ENCODE data around the gene SEPTIN3.

SEPTIN3 gene, protein sequence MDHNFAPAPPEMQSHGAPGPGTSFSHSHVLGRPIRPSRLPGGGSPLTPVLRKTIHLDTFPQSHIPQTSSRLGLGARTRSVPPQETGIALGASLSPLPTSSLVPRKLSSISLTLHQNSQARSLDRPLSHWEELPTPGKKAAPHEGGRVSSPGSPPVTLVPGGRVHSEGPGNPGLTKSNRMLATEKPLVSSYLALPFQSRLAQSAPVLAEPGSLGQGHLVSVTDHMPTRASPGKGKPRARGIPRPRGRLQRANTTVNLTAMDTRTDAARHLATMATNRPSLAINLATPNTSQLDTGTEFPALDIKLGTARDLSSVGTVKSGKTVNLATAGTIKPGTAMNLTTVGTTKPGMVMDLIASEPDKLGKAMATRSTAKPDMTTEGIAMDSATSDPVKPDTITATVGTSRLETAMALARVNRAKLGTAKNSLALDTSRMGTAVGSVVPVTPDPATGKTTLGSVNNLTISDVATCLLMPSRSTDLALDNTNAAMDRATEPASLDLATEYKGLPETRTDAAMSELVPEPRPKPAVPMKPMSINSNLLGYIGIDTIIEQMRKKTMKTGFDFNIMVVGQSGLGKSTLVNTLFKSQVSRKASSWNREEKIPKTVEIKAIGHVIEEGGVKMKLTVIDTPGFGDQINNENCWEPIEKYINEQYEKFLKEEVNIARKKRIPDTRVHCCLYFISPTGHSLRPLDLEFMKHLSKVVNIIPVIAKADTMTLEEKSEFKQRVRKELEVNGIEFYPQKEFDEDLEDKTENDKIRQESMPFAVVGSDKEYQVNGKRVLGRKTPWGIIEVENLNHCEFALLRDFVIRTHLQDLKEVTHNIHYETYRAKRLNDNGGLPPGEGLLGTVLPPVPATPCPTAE

DNA sequence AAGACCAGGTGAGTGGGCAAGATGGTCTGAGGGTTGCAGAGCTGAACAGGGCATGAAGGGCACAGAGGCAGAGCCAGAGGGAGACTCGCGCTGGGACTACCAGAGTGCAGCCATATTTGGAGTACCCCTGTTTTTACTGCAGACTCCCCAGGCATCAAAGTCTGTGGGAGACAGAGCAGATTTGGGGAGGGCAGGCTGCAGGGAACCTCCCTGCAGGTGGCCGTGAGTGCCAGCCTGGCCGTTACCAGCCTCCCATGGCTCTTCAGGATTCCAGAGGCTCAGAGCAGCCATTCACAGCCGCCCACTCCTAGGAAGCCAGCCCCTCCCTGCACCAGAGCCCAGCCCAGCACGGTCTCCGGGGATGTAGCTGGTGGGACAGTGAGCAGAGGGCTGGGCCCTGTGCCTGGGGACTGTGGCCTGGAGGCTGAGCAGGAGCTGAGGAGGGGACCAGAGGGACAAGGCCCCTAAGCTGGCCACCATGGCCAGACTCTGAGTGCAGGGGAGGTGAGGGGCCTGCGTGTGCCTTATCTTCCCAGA is at the start of gene SEPTIN3:
TSS of gene SEPTIN3 (plus strand) at position 334 of the 537 bp plus-strand sequence. CDS start 2,050 bp downstream, outside the sequence.
- no peak for DNase-seq

DNA sequence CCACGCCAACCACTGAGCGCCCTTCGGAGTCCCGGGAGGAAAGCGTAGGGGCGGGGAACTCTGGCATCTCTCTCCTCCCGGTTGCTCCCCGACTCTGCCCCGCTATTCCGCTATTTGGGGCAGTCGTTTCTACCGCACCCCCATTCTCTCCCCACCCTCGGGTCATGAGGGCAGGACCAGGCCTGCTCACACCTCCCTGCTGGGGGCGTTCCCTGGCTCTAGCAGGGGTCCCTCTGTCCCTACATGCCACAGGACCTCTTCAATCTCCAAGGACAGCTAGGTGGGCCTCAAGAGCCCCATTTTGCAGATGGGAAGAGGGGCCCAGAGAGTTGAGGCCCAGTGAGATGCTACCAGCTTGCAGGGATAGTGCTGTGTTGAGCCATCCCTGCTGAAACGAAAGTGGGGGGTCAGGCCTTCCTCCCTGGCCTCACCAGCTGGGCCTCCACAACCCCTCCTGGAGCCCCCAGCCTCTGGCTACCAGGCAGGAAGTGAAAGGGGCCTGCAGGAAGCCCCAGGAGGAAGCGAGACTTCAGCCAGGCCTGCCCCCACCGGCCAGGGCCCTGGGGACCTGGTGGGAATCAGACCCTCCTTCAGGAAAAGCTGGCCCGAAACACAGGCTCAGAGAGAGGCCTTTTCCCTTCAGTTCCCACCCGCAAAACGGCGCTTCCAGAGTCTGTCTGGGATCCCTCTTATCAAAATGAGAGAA is 48.8 kb upstream of the SEPTIN3 start:
- DNase-seq: no peak

DNA sequence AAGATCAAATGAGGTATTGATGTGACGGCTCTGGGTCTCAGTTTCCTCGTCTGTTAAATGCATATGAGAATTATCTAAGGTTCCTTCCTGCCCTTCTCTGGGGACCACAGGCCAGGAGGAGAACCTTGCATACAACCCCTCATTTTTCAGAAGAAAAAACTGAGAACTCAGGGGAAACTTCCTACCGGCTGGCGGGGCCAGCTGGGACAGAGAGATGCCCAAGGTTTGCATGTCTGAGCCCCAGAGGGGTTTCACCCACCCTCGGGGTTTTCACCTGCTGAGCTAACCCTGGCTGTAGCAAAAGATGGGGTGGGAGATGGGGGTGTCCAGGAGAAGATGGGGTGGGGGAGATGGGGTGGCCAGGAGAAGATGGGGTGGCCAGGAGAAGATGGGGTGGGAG is 46.9 kb upstream of the SEPTIN3 start:
- DNase-seq: no peak

DNA sequence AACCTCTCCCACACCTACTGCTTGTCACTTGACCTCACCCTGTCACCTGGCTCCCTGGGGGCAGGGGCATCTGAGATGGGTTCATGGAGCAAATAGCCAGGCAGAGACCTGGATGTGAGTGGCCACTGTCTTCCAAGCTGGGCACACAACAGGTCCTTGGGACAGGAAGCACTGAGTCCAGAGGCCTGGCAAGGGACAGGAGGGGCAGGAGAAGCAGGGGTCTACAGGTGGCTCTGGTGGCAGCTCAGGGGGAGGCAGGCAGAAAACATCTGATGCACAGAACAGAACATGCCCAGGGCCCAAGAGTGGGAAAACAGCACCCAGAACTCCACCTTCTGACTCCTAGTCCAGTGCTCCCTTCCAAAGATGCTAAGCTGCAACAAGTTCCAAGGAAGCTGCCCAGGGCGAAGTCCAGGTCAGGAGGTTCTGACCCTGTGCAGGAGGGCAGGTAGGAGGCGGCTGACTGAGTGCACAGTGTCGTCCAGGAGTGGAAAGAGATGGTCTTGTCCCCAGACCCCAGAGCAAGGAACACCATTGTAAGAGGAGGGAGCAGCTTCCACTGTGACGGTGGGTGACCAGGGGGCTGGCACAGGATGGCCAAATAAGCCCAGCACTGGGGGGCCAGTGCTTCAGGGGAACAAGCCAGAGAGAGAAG is 46.2 kb upstream of the SEPTIN3 start:
- no peak for DNase-seq

DNA sequence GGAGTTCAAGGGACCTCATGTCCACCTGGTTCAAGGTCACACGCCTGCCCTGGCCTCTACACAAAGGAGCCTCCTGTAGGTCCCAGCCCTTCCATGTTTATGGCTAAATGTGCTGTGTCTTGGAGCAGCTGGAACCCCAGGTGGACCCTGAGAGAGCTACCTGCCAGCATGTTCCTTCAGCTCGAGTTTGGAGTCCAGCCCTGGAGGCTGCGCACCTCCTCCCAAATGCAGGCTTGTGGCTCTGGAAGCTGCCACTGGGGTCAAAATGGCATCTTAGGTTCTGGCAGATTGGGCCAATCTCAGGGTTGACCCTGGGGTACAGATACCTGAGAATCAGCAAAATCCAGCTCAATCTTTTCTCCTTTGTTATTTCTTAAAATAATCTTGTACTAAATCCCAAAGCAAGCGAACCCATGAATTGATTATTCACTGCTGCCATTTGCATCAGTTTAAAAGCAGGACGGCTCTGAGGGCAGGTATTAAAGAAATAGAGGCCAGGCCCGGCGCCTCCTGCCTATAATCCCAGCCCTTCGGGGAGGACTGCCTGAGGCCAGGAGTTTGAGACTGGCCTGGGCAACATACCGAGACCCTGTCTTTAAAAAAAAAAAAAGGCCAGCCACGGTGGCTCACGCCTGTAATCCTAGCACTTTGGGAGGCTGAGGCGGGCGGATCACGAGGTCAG is 45.5 kb upstream of the SEPTIN3 start:
- no peak for DNase-seq

DNA sequence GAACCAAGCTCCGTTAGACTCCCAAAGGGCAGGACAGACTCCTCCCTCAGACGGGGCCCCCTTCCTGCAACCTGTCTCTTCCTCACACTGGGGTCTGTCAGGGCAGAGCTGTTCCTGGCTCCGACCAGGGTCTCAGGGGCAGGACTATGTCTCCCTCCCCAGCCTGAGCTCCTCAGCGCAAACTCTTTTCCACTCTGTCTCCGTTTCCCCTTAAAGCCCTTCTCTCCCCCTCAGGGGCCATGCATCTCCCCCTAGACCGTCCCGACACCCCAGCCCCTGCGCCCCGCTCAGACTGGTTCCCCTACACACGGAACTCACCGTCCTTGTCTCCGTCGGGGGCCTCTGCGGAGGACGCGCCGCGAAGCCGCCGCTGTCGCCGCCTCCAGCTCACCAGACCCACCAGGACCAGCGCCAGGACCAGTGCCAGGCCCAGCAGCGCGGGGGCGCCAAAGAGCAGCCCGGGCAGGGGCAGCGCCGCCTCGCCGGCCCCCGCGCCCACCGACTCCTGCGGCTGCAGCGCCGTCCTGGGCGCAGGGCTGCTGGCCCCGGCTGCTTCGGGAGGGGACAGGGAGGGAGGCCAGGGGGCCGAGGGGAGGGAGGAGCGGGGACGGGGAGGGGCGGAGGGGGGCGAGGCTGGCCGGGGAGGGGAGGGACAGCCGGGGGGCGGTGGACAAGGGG is 43.3 kb upstream of the SEPTIN3 start:
- DNase-seq: no peak

DNA sequence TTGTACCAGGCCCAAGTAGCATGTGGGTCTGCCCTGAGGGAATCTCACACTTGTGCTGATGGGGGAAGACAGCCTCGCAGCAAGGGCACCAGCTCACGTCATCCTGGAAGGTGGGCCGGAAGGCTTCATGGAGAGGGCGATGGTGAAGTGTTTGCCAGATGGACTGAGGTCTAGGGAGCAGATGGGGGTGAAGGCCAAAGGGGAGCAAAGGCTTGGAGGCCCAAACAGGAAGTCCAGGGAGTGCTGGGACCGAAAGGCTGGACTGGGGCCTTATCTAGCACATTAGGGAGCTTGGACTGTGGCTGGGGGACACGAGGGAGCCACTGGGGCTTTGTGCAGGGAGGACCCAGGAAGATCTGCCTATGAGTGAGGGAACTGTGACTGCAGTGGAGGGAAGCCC is 41.4 kb upstream of the SEPTIN3 start:
- no peak for DNase-seq

DNA sequence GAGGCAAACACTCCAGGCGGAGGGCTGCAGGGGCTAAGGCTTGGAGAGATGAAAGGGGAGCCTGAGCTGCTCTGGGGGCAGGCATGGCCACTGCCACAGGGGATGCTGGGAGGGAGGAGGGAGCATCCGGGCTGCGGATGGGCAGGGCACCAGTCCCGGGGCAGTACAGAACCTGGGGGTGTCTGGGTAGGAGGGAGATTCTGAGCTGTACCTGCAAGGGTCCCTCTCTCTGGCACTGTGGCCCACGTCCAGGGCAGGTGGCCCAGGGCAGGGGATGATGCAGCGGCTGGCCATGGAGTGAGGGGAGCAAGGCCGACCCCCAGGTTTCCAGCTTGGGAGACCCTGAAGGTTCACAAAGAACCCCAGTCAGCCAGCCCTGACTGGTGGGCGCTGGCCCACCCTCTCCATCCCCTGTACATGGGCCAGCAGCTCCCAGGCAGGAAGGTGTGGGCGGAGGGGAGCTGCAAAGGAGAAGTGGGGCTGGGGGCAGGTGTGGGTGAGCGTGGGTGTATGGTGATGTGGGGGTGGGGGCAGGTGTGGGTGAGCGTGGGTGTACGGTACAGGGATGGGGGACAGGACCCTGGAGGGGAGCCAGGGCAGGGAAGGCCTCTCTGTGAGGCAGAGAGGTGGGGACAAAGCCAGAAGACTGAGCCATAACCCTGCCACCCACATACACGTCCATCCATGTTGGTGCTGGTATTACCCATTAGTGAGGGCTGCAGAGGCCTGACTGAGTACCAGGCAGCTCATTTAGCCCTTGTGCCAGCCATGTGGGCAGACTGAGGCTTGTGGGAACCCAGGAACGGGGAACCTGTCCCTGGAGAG is 40.4 kb upstream of the SEPTIN3 start:
- no peak for DNase-seq

DNA sequence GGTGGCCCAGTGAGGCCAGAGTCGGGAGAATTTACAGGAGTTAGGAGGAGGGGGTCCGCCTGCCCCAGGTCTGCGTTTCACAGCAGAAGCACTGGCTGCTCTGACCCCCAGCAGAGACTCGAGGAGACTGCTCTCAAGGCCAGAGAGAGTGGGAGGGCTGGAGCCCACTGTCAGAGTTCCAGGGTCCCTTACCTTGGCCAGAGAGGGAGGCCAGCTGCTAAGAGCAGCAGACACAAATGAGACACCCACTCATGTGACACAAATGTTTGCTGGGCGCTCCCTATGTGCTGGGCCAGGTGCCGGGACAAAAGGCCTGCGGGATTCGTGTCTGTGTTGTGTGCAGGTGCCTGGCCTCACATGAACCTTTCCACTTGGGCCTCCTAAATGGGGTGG is 39.8 kb upstream of the SEPTIN3 start:
- DNase-seq: no peak

DNA sequence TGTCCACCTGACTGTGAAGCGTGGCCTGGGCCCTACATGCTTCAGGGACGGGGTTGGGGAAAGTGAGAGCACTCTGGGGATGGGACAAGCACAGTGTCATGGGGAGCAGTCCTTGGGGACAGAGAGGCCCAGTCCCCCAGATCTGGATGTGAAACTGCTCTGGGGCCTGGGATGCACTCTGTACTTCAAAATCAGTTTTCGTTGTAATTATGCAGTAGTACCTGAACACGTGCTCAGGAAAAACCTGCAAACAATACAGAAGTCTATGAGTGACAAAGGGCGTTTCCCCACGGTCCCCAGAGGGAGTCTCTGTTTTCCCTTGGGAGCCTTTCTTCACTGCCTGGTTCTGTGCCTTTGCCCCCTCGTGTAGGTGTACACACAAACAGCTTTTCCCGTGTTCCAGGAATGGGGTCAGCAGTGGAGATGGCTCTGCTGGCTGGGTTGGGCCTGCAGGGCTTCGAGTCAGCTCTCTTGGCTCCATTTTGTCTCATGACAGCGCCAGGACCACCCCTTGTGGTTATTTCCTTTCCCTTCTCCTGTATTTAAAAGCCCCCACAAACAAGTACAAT is 37.5 kb upstream of the SEPTIN3 start:
- DNase-seq: no peak

DNA sequence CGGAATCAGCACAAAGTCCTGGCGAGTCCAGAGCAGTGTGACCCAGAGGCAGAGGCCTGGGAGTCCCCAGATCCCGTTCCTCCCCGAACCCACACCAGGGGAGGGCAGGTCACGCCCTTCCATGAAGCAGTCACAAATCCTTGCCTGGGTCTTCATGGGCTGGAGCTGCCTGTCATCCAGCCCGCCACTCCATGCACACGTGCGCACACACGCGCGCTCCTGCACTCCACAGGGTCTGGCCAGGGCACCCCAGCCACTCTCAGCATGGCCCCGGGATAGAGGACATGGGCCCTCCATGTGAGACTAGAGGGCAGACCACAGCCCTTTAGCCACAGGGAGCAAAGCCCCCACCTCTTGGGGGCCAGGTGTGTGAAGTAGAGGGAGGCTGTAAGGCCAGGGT is 36.9 kb upstream of the SEPTIN3 start:
- DNase-seq: no peak

DNA sequence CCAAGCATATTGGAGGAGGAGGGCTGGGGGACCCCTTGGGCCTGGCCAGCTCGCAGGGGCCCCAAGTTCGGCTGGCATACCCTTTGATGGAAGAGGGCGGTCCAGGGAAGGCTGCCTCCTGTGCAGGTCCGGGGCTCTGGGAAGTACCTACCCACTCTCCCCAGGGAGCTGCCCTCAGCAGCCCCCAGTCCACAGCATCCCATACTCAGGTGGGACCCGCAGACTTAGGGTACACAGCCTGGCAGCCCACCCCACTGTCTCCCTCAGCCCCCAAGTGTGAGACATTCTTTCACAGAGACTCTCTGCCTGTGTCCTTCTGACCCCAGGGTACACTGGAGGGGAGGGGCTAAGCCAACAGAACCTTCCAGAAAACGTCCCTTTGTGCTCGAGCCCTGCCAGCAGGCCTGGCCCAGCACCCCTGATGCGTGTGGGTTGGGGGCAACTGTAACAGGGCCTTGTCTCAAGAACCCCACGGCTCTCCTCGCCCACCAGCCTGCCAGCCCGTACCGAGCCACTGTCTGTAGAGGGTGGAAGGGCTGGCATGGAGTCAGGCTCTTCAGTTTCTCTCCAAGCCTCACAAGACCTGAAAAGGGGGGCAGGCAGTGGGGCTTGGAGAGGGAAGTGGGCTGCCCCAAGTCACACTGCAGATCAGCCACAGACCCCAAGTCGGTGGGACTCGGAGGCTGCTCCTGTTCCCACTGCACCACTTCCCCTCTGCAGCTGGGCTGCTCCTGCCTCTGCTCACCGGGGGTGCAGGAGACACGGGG is 35.6 kb upstream of the SEPTIN3 start:
- DNase-seq: no peak

DNA sequence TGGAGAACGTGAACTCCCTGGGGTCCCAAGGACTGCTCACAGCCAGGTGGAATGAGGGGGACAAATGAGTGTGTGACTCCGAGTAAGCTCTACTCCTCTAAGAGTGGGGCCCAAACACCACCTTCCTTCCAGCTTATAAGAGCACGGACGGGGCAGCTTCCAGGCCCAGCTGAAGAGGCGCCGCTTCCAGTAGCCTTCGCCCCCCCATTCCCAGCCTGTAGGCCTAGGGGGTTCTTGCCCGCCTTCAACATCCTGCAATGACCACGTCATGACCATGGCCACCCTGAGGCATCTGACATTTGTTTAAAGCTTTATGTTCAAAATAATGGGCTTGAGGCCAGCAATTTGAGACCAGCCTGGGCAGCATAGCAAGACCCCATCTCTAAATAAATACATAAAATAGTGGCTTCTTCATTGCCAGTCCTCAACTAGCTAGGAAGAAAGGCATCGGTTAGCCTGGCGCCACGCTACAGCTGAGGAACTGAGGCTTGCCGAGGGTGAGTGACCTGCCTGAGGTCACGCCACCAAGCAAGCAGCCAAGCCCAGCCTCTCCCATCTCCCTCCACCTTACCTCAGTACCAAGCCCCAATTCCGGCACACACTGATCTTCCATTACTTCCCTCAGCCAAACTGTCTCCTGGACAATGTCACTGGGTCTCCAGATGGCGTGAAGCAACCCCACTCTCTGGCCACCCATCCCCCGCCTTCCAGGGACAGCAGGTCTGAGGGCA is 34.8 kb upstream of the SEPTIN3 start:
- no peak for DNase-seq

DNA sequence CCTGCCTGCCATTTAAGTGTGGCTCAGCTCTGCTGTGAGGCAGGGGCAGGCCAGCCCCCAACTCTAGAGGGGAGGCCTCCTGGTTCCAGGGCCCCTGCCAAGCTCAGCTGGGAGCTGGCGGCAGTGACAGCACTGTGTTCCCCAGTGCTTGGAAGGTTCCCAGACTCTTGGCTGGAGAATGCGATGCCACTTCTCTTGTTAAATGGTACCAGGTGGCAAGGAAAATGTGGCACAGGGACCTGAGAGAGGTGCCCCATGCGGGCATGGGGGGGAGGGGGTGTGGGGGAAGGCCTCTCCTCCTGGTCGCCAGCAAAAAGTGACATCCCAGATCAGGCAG is 34.3 kb upstream of the SEPTIN3 start:
- no peak for DNase-seq

DNA sequence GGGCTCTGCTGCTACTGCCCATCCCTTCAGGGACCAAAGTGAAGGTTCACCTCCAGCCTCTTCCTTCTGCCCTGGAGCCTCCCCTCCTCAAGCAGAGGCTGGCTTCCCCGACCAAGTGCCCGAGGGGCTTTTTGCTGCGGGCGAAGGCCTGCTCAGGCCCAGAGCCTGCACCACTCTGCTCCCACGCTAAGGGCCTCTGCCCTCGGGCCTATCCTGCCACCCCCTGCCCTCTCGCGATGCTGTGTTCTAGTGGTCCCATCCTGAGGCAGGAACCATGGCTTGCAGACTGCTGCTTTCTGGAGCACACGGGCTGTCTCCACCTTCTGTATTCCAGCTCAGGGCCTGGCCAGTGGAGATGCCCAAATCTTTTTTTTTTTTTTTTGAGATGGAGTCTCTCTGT is 33.7 kb upstream of the SEPTIN3 start:
- DNase-seq: no peak

DNA sequence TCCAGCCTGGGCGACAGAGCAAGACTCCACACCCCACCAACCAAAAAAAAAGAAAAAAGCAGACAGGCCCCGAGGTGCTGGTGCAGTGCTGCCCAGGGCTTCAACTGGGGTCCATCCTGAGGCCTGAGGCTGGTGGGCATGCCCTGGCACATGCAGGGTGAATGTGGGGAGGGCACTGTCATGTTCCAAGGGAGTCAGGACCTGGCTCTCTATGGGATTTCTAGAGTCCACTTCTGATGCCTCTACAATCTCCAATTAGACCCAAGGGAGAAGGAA is 32.4 kb upstream of the SEPTIN3 start:
- no peak for DNase-seq

DNA sequence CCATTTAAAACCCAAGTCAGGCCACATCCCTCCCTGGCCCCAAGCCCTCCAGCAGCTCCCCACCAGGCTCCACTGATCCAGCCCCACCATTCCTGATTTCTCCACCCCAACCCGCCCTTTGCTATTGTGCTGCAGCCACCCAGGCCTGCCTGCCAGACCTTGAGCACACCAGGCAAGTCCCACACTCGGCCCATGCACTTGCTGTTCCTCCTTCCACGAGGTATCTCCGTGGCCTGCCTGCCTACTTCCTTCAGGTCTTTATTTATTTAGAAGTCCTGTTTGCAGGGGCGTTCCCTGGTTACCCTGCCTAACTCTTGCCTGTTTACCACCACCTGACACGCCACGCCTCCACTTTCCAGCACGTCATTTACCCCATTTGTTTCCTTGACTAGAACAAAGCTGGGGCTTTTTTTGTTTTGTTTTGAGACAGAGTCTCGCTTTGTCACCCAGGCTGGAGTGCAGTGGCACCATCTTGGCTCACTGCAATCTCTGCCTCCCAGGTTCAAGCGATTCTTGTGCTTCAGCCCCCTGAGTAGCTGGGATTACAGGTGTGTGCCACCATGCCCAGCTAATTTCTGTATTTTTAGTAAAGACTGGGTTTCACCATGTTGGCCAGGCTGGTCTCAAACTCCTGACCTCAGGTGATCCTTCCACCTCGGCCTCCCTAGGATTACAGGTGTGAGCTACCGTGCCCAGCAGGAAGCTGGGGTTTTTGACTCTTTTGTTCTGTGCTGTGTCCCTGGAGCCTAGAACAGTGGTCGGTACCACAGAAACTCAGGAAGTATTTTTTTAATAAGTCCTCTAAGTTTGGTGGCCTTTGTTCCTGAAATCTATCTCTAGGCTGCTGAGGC is 29.0 kb upstream of the SEPTIN3 start:
- DNase-seq: no peak
